HepG2 (cell line): ENCODE data around the gene PISD. TPM values are rescaled to one million over a fixed set of nuclear protein-coding genes. Genes with fewer than 3 reads are reported as not detected.
A peak's percentile ranks its signal among the peaks of the same experiment; 100 is the strongest.

Experiments
- ATAC-seq: fragments of 200-7000 bp; cut with Tn5 transposase; 3 replicates; pipeline ENCODE4 v1.9.1; 2020; ENCODE audit warnings: mild to moderate bottlenecking, moderate library complexity
- BruUV-seq: library from RNA; stranded (reverse); fragments of 400-500 nt; replicated peaks from 2 replicates; lab custom pipeline; 2021; lab: Mats Ljungman, UMichigan
- CTCF ChIA-PET: fragments of 300-600 bp; formaldehyde crosslinking; extraction: SDS; loops from one replicate; lab custom pipeline; 2021; ENCODE audit warnings: low total read pairs, inconsistent platforms, low intra/inter-chr PET ratio; lab: Yijun Ruan, JAX
- POLR2A ChIA-PET: fragments of 350-600 bp; sonication (Branson Sonifier 250); formaldehyde crosslinking; loops from one replicate; lab custom pipeline; 2020; ENCODE audit warnings: antibody characterized with exemption, inconsistent platforms; lab: Yijun Ruan, JAX
- DNase-seq: peaks from one replicate; pipeline ENCODE4 v3.0.0-alpha.2; 2015; ENCODE audit warnings: low spot score
- FAIRE-seq: peaks from 3 replicates; lab custom pipeline; 2011; peaks lifted over from hg19 to GRCh38; lab: Jason Lieb, UNC
- H2AFZ ChIP-seq: one replicate; pipeline ENCODE4 v1.6.1; 2011; ENCODE audit warnings: low read length, inconsistent platforms
- H3K27ac ChIP-seq: fragments of 300-600 bp; 3 replicates; pipeline ENCODE4 v1.8.0; 2011; ENCODE audit warnings: mixed run types, mild to moderate bottlenecking, mixed read lengths, low read length, inconsistent platforms; ENCODE audit not compliant: insufficient read depth; ENCODE audit errors: extremely low read length
- H3K27me3 ChIP-seq, 2 experiments: fragments of 200-600 bp in 1 of 2; 2 replicates in 1 of 2; 3 replicates in 1 of 2; pipeline versions ENCODE4 v1.6.0 to v1.8.0; 2011; ENCODE audit warnings: low read length in 2 of 2, mild to moderate bottlenecking in 2 of 2, moderate library complexity in 2 of 2, inconsistent platforms in 1 of 2; ENCODE audit not compliant: insufficient read depth in 2 of 2, control insufficient read depth in 1 of 2
- H3K36me3 ChIP-seq, 2 experiments: fragments of 200-600 bp in 1 of 2; replicated peaks in 1 of 2; 2 replicates in 1 of 2; 3 replicates in 1 of 2; pipeline versions ENCODE4 v1.5.1 to v1.8.0; 2011; ENCODE audit warnings: low read length in 2 of 2, inconsistent platforms in 1 of 2; ENCODE audit not compliant: insufficient read depth in 2 of 2, control insufficient read depth in 1 of 2
- H3K4me1 ChIP-seq: 2 replicates; pipeline ENCODE4 v1.5.1; 2012; ENCODE audit warnings: low read length, inconsistent platforms; ENCODE audit not compliant: insufficient read depth
- H3K4me2 ChIP-seq: 2 replicates; pipeline ENCODE4 v1.6.0; 2011; ENCODE audit warnings: low read depth, low read length, inconsistent platforms
- H3K4me3 ChIP-seq, 3 experiments: fragments of 200-600 bp in 1 of 3; sonication (generic), shearing (Covaris generic) in 1 of 3; replicated peaks in 1 of 3; 2 replicates each; pipeline ENCODE4 v1.5.1; 2011 to 2016; ENCODE audit warnings: low read length in 3 of 3, inconsistent platforms in 2 of 3, low read depth in 2 of 3, mild to moderate bottlenecking in 2 of 3, control low read depth in 1 of 3, mixed read lengths in 1 of 3; ENCODE audit not compliant: insufficient read depth in 1 of 3
- H3K79me2 ChIP-seq: one replicate; pipeline ENCODE4 v1.6.1; 2011; ENCODE audit warnings: low read length, inconsistent platforms; ENCODE audit not compliant: insufficient read depth
- H3K9ac ChIP-seq: 2 replicates; pipeline ENCODE4 v1.6.0; 2011; ENCODE audit warnings: mild to moderate bottlenecking, low read depth, low read length, inconsistent platforms; ENCODE audit not compliant: insufficient read depth
- H3K9me3 ChIP-seq: 2 replicates; pipeline ENCODE4 v1.5.1; 2012; ENCODE audit warnings: mild to moderate bottlenecking, low read length
- H4K20me1 ChIP-seq: 2 replicates; pipeline ENCODE4 v1.6.0; 2011; ENCODE audit warnings: inconsistent platforms, mild to moderate bottlenecking, low read length, moderate library complexity; ENCODE audit not compliant: insufficient read depth
- AGO2 ChIP-seq: fragments of 200-400 bp; formaldehyde crosslinking; optimal IDR thresholded peaks from 2 replicates; pipeline ENCODE3; 2017; ENCODE audit warnings: mild to moderate bottlenecking, low read depth, low read length, moderate library complexity
- DNMT1 ChIP-seq: sonication (generic); formaldehyde crosslinking; IDR thresholded peaks from 2 replicates; pipeline ENCODE4 v1.5.1; 2020; ENCODE audit warnings: mild to moderate bottlenecking, missing genetic modification reagents
- HNF1B ChIP-seq: sonication (generic); formaldehyde crosslinking; IDR thresholded peaks from 2 replicates; pipeline ENCODE4 v1.5.1; 2020; ENCODE audit warnings: mild to moderate bottlenecking, moderate library complexity, missing genetic modification reagents
- MIER2 ChIP-seq: IDR thresholded peaks from 2 replicates; pipeline ENCODE4 v1.6.1; 2016; ENCODE audit warnings: missing biosample characterization, missing genetic modification reagents
- SRF ChIP-seq: IDR thresholded peaks from 2 replicates; pipeline ENCODE4 v1.6.1; 2011; ENCODE audit warnings: mild to moderate bottlenecking, low read depth, low read length, moderate library complexity
- USF2 ChIP-seq, 2 experiments: sonication (generic) in 1 of 2; formaldehyde crosslinking in 1 of 2; IDR thresholded peaks; 2 replicates each; pipeline versions ENCODE4 v1.5.1 to v1.6.1; 2011 to 2020; ENCODE audit warnings: borderline replicate concordance in 1 of 2, low read depth in 1 of 2, low read length in 1 of 2, mild to moderate bottlenecking in 1 of 2, missing genetic modification reagents in 1 of 2, moderate library complexity in 1 of 2
- ZNF468 ChIP-seq: sonication (generic); formaldehyde crosslinking; IDR thresholded peaks from 2 replicates; pipeline ENCODE4 v1.8.0; 2022; ENCODE audit warnings: mild to moderate bottlenecking, moderate library complexity, missing genetic modification reagents
- WGBS: methylation state at CpG from one replicate; pipeline ENCODE4 v1.1.6; 2017; ENCODE audit warnings: low lambda C conversion rate; 5-methylcytosine and 5-hydroxymethylcytosine counted together
- in situ Hi-C: cut with HindIII; loops from 2 replicates; pipeline ENCODE4 v1.10.0; 2017; ENCODE audit warnings: low pct_unique_long_range_greater_than_20kb; ENCODE audit not compliant: extremely low pct_ligation_motif_present
- intact Hi-C: fragments of 100-400 bp; cut with micrococcal nuclease; formaldehyde crosslinking; loops from one replicate; pipeline ENCODE4 v1.10.0; 2022; ENCODE audit not compliant: unreplicated experiment
- polyA plus RNA-seq, 8 experiments: library from polyadenylated mRNA; depleted of rRNA in 3 of 8; stranded (reverse) in 7 of 8; unstranded in 1 of 8; fragments of >200 nt; fragmentation: Illumina TruSeq in 4 of 8; extraction: Trizol in 4 of 8; gene quantifications; 2 replicates each; pipeline versions ENCODE4 v1.2.1 to v1.2.3, GENCODE V29; 2011 to 2016; ENCODE audit warnings: low read depth in 4 of 8, missing spikeins in 1 of 8, mixed read lengths in 1 of 8; ENCODE audit not compliant: insufficient read depth in 1 of 8
- total RNA-seq, 5 experiments: library from RNA; depleted of rRNA; stranded (reverse); fragments of >200 nt; fragmentation: Illumina TruSeq; extraction: Trizol; gene quantifications; 2 replicates each; pipeline ENCODE4 v1.2.3, GENCODE V29; 2016; ENCODE audit warnings: low read depth in 1 of 5
- TF ChIP-seq, protein P1 (sequence below): sonication (generic); formaldehyde crosslinking; IDR thresholded peaks from 2 replicates; pipeline ENCODE4 v1.5.0; 2020; ENCODE audit warnings: mild to moderate bottlenecking, missing genetic modification reagents, borderline replicate concordance

Gene PISD
- total and polyA plus RNA-seq, 2 of the 13 experiments (the other 11 are each of a cell fraction or from before 2014, with no cell fraction given) = 30.1 to 47.7 TPM

DNA sequence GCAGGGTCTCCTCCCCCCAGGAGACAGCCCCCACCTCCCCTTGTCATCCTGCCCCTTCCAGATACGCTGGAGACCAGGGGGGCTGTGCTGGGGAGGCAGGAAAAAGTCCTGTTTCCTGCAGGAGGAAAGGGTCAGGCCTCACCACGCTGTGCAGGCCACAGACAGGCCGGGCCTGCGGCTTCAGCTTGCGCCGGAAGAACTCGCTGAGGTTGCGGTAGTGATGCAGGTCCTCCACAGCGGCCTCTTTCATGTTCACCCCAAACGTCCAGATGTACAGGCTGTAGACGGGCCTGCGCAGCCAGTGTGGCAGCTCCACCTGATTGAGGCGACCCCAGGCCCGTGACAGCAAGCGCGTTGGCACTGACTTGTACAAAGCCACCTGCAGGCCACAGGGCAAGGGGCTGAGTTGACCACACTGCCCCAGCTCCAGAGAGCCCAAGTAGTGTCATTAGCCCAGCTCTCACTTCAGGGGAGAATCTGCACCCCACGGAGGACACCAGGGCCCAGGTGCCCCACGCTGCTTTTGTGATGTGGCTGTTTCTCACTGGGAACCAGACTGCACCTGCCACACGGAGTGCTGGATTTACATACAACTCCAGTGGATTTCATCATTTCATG, 40.4 kb downstream of the PISD start (continued):
- no peak for TF ChIP-seq USF2 (IDR thresholded peaks at IDR 0.05; ENCODE audit: low read depth, low read length)
- no peak for TF ChIP-seq USF2 (CRISPR knock-in tag; IDR thresholded peaks at IDR 0.05; ENCODE audit: borderline replicate concordance)
- no peak for TF ChIP-seq DNMT1 (CRISPR knock-in tag)
- TF ChIP-seq ZNF468 = no peak

DNA sequence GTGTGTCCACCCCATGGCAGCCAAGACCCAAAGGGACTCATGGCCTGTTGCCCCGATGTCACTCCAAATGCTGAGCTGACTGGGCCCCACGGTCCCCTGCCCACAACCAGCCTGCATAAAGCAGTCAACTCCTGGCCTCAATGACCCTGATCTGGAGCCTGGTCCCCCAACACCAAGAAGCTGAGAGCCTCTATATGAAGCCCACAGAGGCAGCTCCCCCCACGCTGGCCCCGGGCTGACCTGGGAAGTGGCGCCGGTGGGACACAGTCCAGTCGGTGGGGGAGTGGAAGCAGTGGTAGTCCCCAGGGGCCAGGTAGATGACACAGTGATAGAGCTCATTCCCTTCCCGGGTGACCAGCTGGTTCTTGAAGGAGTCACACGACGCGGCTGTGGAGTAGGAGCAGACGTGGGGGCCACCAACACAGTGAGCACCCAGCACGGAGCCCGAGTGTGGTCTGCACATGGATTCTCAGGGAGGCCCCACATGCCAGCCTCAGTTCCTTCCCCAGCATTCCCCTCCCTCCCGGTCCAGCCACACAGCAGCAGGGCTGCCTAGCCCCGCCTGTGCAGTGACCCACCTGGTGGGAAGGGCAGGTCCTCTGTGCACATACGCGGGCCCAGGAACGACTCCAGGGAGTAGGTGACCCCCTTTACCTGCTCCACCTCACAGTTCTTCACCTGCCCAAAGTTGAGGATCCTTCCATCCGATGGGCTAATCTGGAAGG, 41.1 kb downstream of the PISD start:
- POLR2A ChIA-PET = interaction anchor here (1.1 kb wide), 1 partner anchor 10 kb away, joined by 3 read pairs; no protein-coding TSS in a partner anchor
- no peak for FAIRE-seq

More for the DNA sequence above, 41.1 kb downstream of the PISD start:
- DNase-seq = no peak
- peak; percentile 80 for TF ChIP-seq AGO2
- TF ChIP-seq, protein P1, sequence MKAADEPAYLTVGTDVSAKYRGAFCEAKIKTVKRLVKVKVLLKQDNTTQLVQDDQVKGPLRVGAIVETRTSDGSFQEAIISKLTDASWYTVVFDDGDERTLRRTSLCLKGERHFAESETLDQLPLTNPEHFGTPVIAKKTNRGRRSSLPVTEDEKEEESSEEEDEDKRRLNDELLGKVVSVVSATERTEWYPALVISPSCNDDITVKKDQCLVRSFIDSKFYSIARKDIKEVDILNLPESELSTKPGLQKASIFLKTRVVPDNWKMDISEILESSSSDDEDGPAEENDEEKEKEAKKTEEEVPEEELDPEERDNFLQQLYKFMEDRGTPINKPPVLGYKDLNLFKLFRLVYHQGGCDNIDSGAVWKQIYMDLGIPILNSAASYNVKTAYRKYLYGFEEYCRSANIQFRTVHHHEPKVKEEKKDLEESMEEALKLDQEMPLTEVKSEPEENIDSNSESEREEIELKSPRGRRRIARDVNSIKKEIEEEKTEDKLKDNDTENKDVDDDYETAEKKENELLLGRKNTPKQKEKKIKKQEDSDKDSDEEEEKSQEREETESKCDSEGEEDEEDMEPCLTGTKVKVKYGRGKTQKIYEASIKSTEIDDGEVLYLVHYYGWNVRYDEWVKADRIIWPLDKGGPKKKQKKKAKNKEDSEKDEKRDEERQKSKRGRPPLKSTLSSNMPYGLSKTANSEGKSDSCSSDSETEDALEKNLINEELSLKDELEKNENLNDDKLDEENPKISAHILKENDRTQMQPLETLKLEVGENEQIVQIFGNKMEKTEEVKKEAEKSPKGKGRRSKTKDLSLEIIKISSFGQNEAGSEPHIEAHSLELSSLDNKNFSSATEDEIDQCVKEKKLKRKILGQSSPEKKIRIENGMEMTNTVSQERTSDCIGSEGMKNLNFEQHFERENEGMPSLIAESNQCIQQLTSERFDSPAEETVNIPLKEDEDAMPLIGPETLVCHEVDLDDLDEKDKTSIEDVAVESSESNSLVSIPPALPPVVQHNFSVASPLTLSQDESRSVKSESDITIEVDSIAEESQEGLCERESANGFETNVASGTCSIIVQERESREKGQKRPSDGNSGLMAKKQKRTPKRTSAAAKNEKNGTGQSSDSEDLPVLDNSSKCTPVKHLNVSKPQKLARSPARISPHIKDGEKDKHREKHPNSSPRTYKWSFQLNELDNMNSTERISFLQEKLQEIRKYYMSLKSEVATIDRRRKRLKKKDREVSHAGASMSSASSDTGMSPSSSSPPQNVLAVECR = 0 out of 2 replicates have a peak, but pooled peaks have one; percentile 4
- no peak for TF ChIP-seq SRF
- TF ChIP-seq MIER2 (CRISPR knock-in tag) = no peak
- TF ChIP-seq HNF1B (CRISPR knock-in tag) = no peak
- H3K27ac ChIP-seq = no peak overlapping the region
- H3K4me2 ChIP-seq = no peak overlapping the region
- peaks cover 13% of the 10 kb centered on the region; the same call in 1 of the 2 replicates for H4K20me1 ChIP-seq
- intact Hi-C loops (no loop called here), in situ Hi-C loops (no loop called here)
- ATAC-seq = no peak
- peaks cover 16% of the 10 kb centered on the region for H3K79me2 ChIP-seq
- H3K9me3 ChIP-seq = no peaks in the 10 kb centered on the region
- peaks cover 31 to 49% of the 10 kb centered on the region in 2 experiments; a peak in 4 of 5 replicates for H3K36me3 ChIP-seq
- no TSS peak for BruUV-seq
- no peaks in the 10 kb centered on the region for H3K27me3 ChIP-seq
- peaks cover 21% of the 10 kb centered on the region for H3K4me1 ChIP-seq
- no peak overlapping the region for H3K9ac ChIP-seq
- no peak overlapping the region for H3K4me3 ChIP-seq
- CTCF ChIA-PET = no interaction called here
- 100% methylated on average over 5 of the region's 20 CpGs for WGBS
- H2AFZ ChIP-seq = no peak overlapping the region
